H1 (cell line): ENCODE data around the gene LRRK1. TPM values are rescaled to one million over a fixed set of nuclear protein-coding genes. Genes with fewer than 3 reads are reported as not detected.

Source experiments
- CTCF ChIA-PET: fragments of 300-600 bp; sonication (Branson Sonifier 250); formaldehyde crosslinking; loops from one replicate; lab custom pipeline; 2021; ENCODE audit not compliant: partially characterized antibody; lab: Charles Lee
- POLR2A ChIA-PET: fragments of 300-600 bp; sonication (Branson Sonifier 250); formaldehyde crosslinking; loops from one replicate; lab custom pipeline; 2021; ENCODE audit warnings: inconsistent platforms; ENCODE audit not compliant: partially characterized antibody; lab: Charles Lee
- DNase-seq, 2 experiments: peaks; one replicate each; pipeline versions ENCODE4 v3.0.0 to v3.0.0-alpha.2; 2010 to 2022; ENCODE audit warnings: low spot score in 2 of 2, low read depth in 1 of 2, mixed read lengths in 1 of 2
- FAIRE-seq: peaks from 2 replicates; lab custom pipeline; 2011; peaks lifted over from hg19 to GRCh38; lab: Jason Lieb, UNC
- H2AFZ ChIP-seq: 2 replicates; pipeline ENCODE4 v1.8.1; 2012; ENCODE audit warnings: low read length, inconsistent platforms
- H2AK5ac ChIP-seq: 2 replicates; pipeline ENCODE4 v1.6.1; 2013; ENCODE audit warnings: low read depth, low read length
- H2BK120ac ChIP-seq: replicated peaks from 2 replicates; pipeline ENCODE3; 2013; ENCODE audit warnings: low read depth, low read length, inconsistent platforms
- H2BK12ac ChIP-seq: 2 replicates; pipeline ENCODE4 v1.6.1; 2013; ENCODE audit warnings: low read depth, low read length
- H2BK15ac ChIP-seq: 2 replicates; pipeline ENCODE4 v1.6.1; 2013; ENCODE audit warnings: low read length
- H2BK20ac ChIP-seq: 2 replicates; pipeline ENCODE4 v1.6.1; 2013; ENCODE audit warnings: low read length
- H2BK5ac ChIP-seq: 2 replicates; pipeline ENCODE4 v1.6.1; 2013; ENCODE audit warnings: low read depth, low read length
- H3K14ac ChIP-seq: 2 replicates; pipeline ENCODE4 v1.6.1; 2013; ENCODE audit warnings: inconsistent platforms; ENCODE audit not compliant: insufficient read length
- H3K18ac ChIP-seq: 2 replicates; pipeline ENCODE4 v1.6.1; 2013; ENCODE audit warnings: low read length; ENCODE audit errors: extremely low read depth
- H3K23ac ChIP-seq: 2 replicates; pipeline ENCODE4 v1.6.1; 2013; ENCODE audit warnings: inconsistent platforms; ENCODE audit not compliant: insufficient read length
- H3K23me2 ChIP-seq: 2 replicates; pipeline ENCODE4 v1.6.1; 2013; ENCODE audit warnings: low read depth, low read length
- H3K27ac ChIP-seq: 2 replicates; pipeline ENCODE4 v1.6.1; 2011; ENCODE audit warnings: low read depth, low read length, inconsistent platforms
- H3K27me3 ChIP-seq, 4 experiments: replicated peaks in 1 of 4; 1 replicate in 1 of 4; 2 replicates in 3 of 4; pipeline versions ENCODE4 v1.6.1 to v1.8.1; 2011 to 2013; ENCODE audit warnings: low read length in 3 of 4, mild to moderate bottlenecking in 3 of 4, inconsistent platforms in 2 of 4, mixed read lengths in 2 of 4, moderate library complexity in 1 of 4; ENCODE audit not compliant: control insufficient read depth in 3 of 4, insufficient read depth in 3 of 4; ENCODE audit errors: extremely low read depth in 1 of 4
- H3K36me3 ChIP-seq, 4 experiments: 2 replicates each; pipeline versions ENCODE4 v1.6.1 to v1.8.1; 2011 to 2013; ENCODE audit warnings: mild to moderate bottlenecking in 4 of 4, low read length in 3 of 4, moderate library complexity in 2 of 4, control low read depth in 1 of 4, inconsistent platforms in 1 of 4; ENCODE audit not compliant: insufficient read depth in 4 of 4, control insufficient read depth in 2 of 4
- H3K4ac ChIP-seq: replicated peaks from 2 replicates; pipeline ENCODE3; 2013; ENCODE audit warnings: low read length, low read depth, mixed read lengths, inconsistent platforms; ENCODE audit not compliant: insufficient read length
- H3K4me1 ChIP-seq, 4 experiments: replicated peaks in 1 of 4; 1 replicate in 1 of 4; 2 replicates in 3 of 4; pipeline versions ENCODE4 v1.6.1 to v1.8.1; 2011 to 2013; ENCODE audit warnings: low read length in 3 of 4, inconsistent platforms in 2 of 4, mixed read lengths in 1 of 4; ENCODE audit not compliant: insufficient read depth in 4 of 4, control insufficient read depth in 3 of 4
- H3K4me2 ChIP-seq, 2 experiments: 2 replicates each; pipeline versions ENCODE4 v1.6.1 to v1.8.1; 2011 to 2013; ENCODE audit warnings: low read depth in 2 of 2, low read length in 2 of 2, control low read depth in 1 of 2, inconsistent platforms in 1 of 2, mild to moderate bottlenecking in 1 of 2; ENCODE audit not compliant: insufficient read depth in 1 of 2
- H3K4me3 ChIP-seq, 4 experiments: fragments of 200-600, 300-600 bp in 1 of 4; sonication (generic), shearing (Covaris generic), sonication (Bioruptor Twin) in 1 of 4; 2 replicates each; pipeline versions ENCODE4 v1.5.1 to v1.8.1; 2011 to 2016; ENCODE audit warnings: low read length in 4 of 4, low read depth in 3 of 4, control low read depth in 2 of 4, inconsistent platforms in 2 of 4, mild to moderate bottlenecking in 2 of 4, mixed read lengths in 1 of 4, moderate library complexity in 1 of 4; ENCODE audit not compliant: insufficient read depth in 2 of 4; ENCODE audit errors: extremely low read depth in 1 of 4
- H3K56ac ChIP-seq: replicated peaks from 2 replicates; pipeline ENCODE3; 2013; ENCODE audit warnings: low read depth, mild to moderate bottlenecking, mixed read lengths, low read length, inconsistent platforms; ENCODE audit not compliant: insufficient read length
- H3K79me1 ChIP-seq: 2 replicates; pipeline ENCODE4 v1.6.1; 2013; ENCODE audit warnings: low read depth, low read length, control low read depth
- H3K79me2 ChIP-seq, 2 experiments: 2 replicates each; pipeline versions ENCODE4 v1.6.1 to v1.8.1; 2012 to 2013; ENCODE audit warnings: low read length in 2 of 2, mild to moderate bottlenecking in 2 of 2, inconsistent platforms in 1 of 2; ENCODE audit not compliant: insufficient read depth in 2 of 2, control insufficient read depth in 1 of 2
- H3K9ac ChIP-seq, 4 experiments: replicated peaks in 1 of 4; 1 replicate in 1 of 4; 2 replicates in 3 of 4; pipeline versions ENCODE4 v1.6.1 to v1.8.1; 2011 to 2013; ENCODE audit warnings: low read depth in 3 of 4, low read length in 3 of 4, control low read depth in 2 of 4, mild to moderate bottlenecking in 2 of 4, moderate library complexity in 2 of 4, inconsistent platforms in 1 of 4; ENCODE audit errors: extremely low read depth in 1 of 4
- H3K9me3 ChIP-seq, 2 experiments: 2 replicates each; pipeline versions ENCODE4 v1.6.1 to v1.8.1; 2012 to 2013; ENCODE audit warnings: mild to moderate bottlenecking in 2 of 2, moderate library complexity in 2 of 2, control low read depth in 1 of 2, inconsistent platforms in 1 of 2, low read depth in 1 of 2, low read length in 1 of 2, mixed read lengths in 1 of 2; ENCODE audit not compliant: insufficient read depth in 2 of 2
- H4K20me1 ChIP-seq, 2 experiments: replicated peaks in 1 of 2; 2 replicates each; pipeline versions ENCODE3 to v1.8.1; 2011 to 2013; ENCODE audit warnings: inconsistent platforms in 2 of 2, low read length in 2 of 2, mild to moderate bottlenecking in 1 of 2; ENCODE audit not compliant: insufficient read depth in 2 of 2, control insufficient read depth in 1 of 2
- H4K5ac ChIP-seq: 2 replicates; pipeline ENCODE4 v1.6.1; 2013; ENCODE audit warnings: low read length, low read depth, mixed read lengths, inconsistent platforms; ENCODE audit not compliant: insufficient read length
- H4K8ac ChIP-seq: 2 replicates; pipeline ENCODE4 v1.8.0; 2013; ENCODE audit warnings: mild to moderate bottlenecking, moderate library complexity, low read length, inconsistent platforms; ENCODE audit not compliant: insufficient read depth; ENCODE audit errors: extremely low read depth
- H4K91ac ChIP-seq: replicated peaks from 2 replicates; pipeline ENCODE3; 2013; ENCODE audit warnings: low read length, mixed read lengths, inconsistent platforms; ENCODE audit not compliant: insufficient read length
- CHD1 ChIP-seq: IDR thresholded peaks from 2 replicates; pipeline ENCODE4 v1.6.1; 2012; ENCODE audit warnings: low read depth, low read length, improper control_type of control experiment
- CREB1 ChIP-seq: IDR thresholded peaks from 2 replicates; pipeline ENCODE4 v1.6.1; 2012; ENCODE audit warnings: inconsistent platforms
- GABPA ChIP-seq: IDR thresholded peaks from 2 replicates; pipeline ENCODE4 v1.6.1; 2011; ENCODE audit warnings: mild to moderate bottlenecking, low read length, moderate library complexity, borderline replicate concordance; ENCODE audit not compliant: insufficient read depth
- RAD21 ChIP-seq, 2 experiments: IDR thresholded peaks in 1 of 2; conservative IDR thresholded peaks in 1 of 2; 2 replicates each; pipeline ENCODE4 v1.6.1; 2011; ENCODE audit warnings: low read depth in 2 of 2, low read length in 2 of 2, improper control_type of control experiment in 1 of 2, inconsistent platforms in 1 of 2, mild to moderate bottlenecking in 1 of 2, moderate library complexity in 1 of 2
- SAP30 ChIP-seq: fragments of 300-600 bp; sonication (generic); IDR thresholded peaks from 2 replicates; pipeline ENCODE4 v1.7.1; 2012; ENCODE audit warnings: low read length, moderate library complexity, mild to moderate bottlenecking, inconsistent platforms; ENCODE audit not compliant: insufficient read depth, insufficient replicate concordance
- WGBS, 2 experiments: shearing (Covaris generic) in 1 of 2; methylation state at CpG; one replicate each; pipeline versions ENCODE4 v1.1.6 to v1.1.7; 2013 to 2015; ENCODE audit warnings: low lambda C conversion rate in 2 of 2, mixed read lengths in 2 of 2, inconsistent platforms in 1 of 2, low coverage in 1 of 2, missing lambda C conversion rate in 1 of 2; ENCODE audit not compliant: insufficient replicate concordance in 2 of 2, insufficient coverage in 1 of 2, insufficient read length in 1 of 2; ENCODE audit errors: extremely low coverage in 1 of 2, missing lambda C conversion rate in 1 of 2; 5-methylcytosine and 5-hydroxymethylcytosine counted together
- polyA plus RNA-seq, 7 experiments: library from polyadenylated mRNA; depleted of rRNA in 3 of 7; stranded (reverse) in 5 of 7; unstranded in 2 of 7; fragments of >200 nt in 5 of 7; fragments of 200-250 nt in 2 of 7; gene quantifications; 1 replicate in 5 of 7; 2 replicates in 1 of 7; 4 replicates in 1 of 7; pipeline versions ENCODE4 v1.2.1 to v1.2.3, GENCODE V29; 2011 to 2013; ENCODE audit warnings: missing spikeins in 2 of 7, mixed read lengths in 2 of 7
- total RNA-seq: library from RNA; stranded (reverse); fragmentation: NEBNext Ultra II Directional; extraction: Animal tissue kit (Norgen Biotek cat#: 25700); gene quantifications from 2 replicates; pipeline ENCODE4 v1.2.1, GENCODE V29; 2021

The LRRK1 gene
- total and polyA plus RNA-seq, 2 of the 8 experiments (the other 6 are each of a cell fraction or from before 2014, with no cell fraction given), result 1.2 to 3.6 TPM

DNA sequence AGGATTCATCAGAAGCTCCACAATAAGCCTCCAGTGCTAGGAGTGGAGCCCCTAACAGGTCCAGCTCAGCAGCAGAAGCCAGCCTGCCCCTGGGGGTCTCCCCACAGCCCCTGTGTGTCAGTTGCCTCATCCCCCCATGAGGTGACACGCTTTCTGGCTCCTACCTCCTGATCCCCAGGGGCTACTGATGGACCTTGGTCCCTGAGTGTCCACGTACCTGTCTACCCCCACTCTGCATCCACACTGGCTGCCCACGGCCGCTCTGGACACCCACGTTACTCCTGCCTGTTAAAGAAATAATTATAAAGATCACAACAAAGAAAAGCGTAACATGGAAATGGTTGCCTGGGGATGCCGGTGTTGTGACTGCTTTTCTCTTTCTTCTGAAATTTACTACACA, 189.6 kb downstream of the LRRK1 start:
- Histone ChIP-seq H3K79me1 (no peaks in the 10 kb centered on the region), H3K4ac (no peak overlapping the region), H2BK15ac (no peak overlapping the region), H4K5ac (no peak overlapping the region), H3K23me2 (no peaks in the 10 kb centered on the region), H2BK5ac (no peak overlapping the region), H3K4me2 (no peak overlapping the region), H3K56ac (no peak overlapping the region), H2AFZ (no peak overlapping the region), H4K8ac (no peak overlapping the region), H3K79me2 (no peaks in the 10 kb centered on the region), H4K20me1 (no peaks in the 10 kb centered on the region), H2BK20ac (no peak overlapping the region), H3K23ac (no peak overlapping the region), H3K9me3 (no peaks in the 10 kb centered on the region), H3K4me1 (peaks cover 0 to 3% (median 0%) of the 10 kb centered on the region in 4 experiments; a peak in 1 of 7 replicates), H2AK5ac (no peak overlapping the region), H3K36me3 (no peaks in the 10 kb centered on the region), H3K18ac (no peak overlapping the region), H4K91ac (no peak overlapping the region), H2BK12ac (no peak overlapping the region; the same call in 1 of the 2 replicates), H2BK120ac (no peak overlapping the region), H3K14ac (no peak overlapping the region), H3K4me3 (no peak overlapping the region), H3K27ac (no peak overlapping the region), H3K27me3 (no peaks in the 10 kb centered on the region), H3K9ac (no peak overlapping the region)
- 88% methylated on average over 7 of the region's 7 CpGs; no CpG with 5 or more reads in 1 of the 2 experiments for WGBS, 2 experiments
- POLR2A ChIA-PET, result interaction anchor here (0.9 kb wide), 1 partner anchor 137 kb away, joined by 3 read pairs; no protein-coding TSS in a partner anchor
- CTCF ChIA-PET, result interaction anchor here (0.7 to 2.5 kb wide), 6 partner anchors 10 to 124 kb away, joined by 3 to 10 read pairs (median 4); no protein-coding TSS in a partner anchor
- no peak for DNase-seq
- no peak for TF ChIP-seq CREB1
- TF ChIP-seq CHD1, result no peak
- TF ChIP-seq RAD21 (IDR thresholded peaks at IDR 0.05 in 1 of 2, conservative IDR thresholded peaks at IDR 0.05 in 1 of 2; ENCODE audit: low read depth in 2 of 2, low read length in 2 of 2), result no peak
- TF ChIP-seq GABPA, result no peak
- no peak for TF ChIP-seq SAP30
- FAIRE-seq, result no peak
